Activated CD4-positive, CD25-positive, alpha-beta regulatory T cell treated with anti-CD3 and anti-CD28 coated beads, Interleukin-2, amount 50 U/mL, for 72 hours (primary cell): ENCODE data around the gene KAZN.

Experiments
- DNase-seq: peaks from one replicate; pipeline ENCODE4 v3.0.0; 2021

The KAZN gene

GRCh38 chr1:14994841-14995437 lies 396.5 kb downstream of the KAZN start:
- no peak for DNase-seq

GRCh38 chr1:14996133-14997050 lies 397.9 kb downstream of the KAZN start:
- DNase-seq, result no peak

- DNase-seq, result no peak
Measured at GRCh38 chr1:14997646-14998276, 399.3 kb downstream of the KAZN start.

GRCh38 chr1:14999441-14999840 lies 401.0 kb downstream of the KAZN start:
- DNase-seq, result no peak

GRCh38 chr1:15000030-15000429 lies 401.5 kb downstream of the KAZN start:
- no peak for DNase-seq

GRCh38 chr1:15000671-15001070 lies 402.2 kb downstream of the KAZN start:
- no peak for DNase-seq

GRCh38 chr1:15001317-15001915 lies 402.9 kb downstream of the KAZN start:
- DNase-seq, result no peak

- DNase-seq, result no peak
Measured at GRCh38 chr1:15002325-15002724, 403.8 kb downstream of the KAZN start.

GRCh38 chr1:15004396-15004795 lies 405.9 kb downstream of the KAZN start:
- no peak for DNase-seq

- no peak for DNase-seq
Measured at GRCh38 chr1:15005116-15005515, 406.6 kb downstream of the KAZN start.

GRCh38 chr1:15007368-15007767 lies 408.9 kb downstream of the KAZN start:
- no peak for DNase-seq

GRCh38 chr1:15007842-15008241 lies 409.4 kb downstream of the KAZN start:
- no peak for DNase-seq

GRCh38 chr1:15008783-15009729 lies 410.6 kb downstream of the KAZN start:
- no peak for DNase-seq

GRCh38 chr1:15011160-15011559 lies 412.7 kb downstream of the KAZN start:
- DNase-seq, result no peak

GRCh38 chr1:15011661-15012060 lies 413.2 kb downstream of the KAZN start:
- DNase-seq, result no peak

- no peak for DNase-seq
Measured at GRCh38 chr1:15012822-15013221, 414.3 kb downstream of the KAZN start.

GRCh38 chr1:15013767-15014166 lies 415.3 kb downstream of the KAZN start:
- no peak for DNase-seq

GRCh38 chr1:15014516-15014915 lies 416.0 kb downstream of the KAZN start:
- no peak for DNase-seq

- DNase-seq, result no peak
Measured at GRCh38 chr1:15016001-15016400, 417.5 kb downstream of the KAZN start.

GRCh38 chr1:15016526-15016925 lies 418.0 kb downstream of the KAZN start:
- no peak for DNase-seq

GRCh38 chr1:15017120-15017519 lies 418.6 kb downstream of the KAZN start:
- DNase-seq, result no peak

GRCh38 chr1:15018767-15019166 lies 420.3 kb downstream of the KAZN start:
- DNase-seq, result no peak
